H1 (cell line): Measurements from ENCODE around the gene NT5DC3.

Experiments used
- EZH2 ChIP-seq: fragments of 200-600 bp; sonication (generic); IDR thresholded peaks from 2 replicates; pipeline ENCODE4 v1.7.1; 2012; ENCODE audit warnings: low read depth, mild to moderate bottlenecking, moderate library complexity, low read length, inconsistent platforms; ENCODE audit not compliant: severe bottlenecking
- MAFK ChIP-seq: IDR thresholded peaks from 2 replicates; pipeline ENCODE4 v1.6.1; 2012; ENCODE audit warnings: low read depth, mild to moderate bottlenecking, improper control_type of control experiment, low read length
- POLR2A ChIP-seq, 2 experiments: IDR thresholded peaks; 1 replicate in 1 of 2; 2 replicates in 1 of 2; pipeline ENCODE4 v1.6.1; 2011; ENCODE audit warnings: low read depth in 2 of 2, low read length in 2 of 2, mild to moderate bottlenecking in 2 of 2; ENCODE audit errors: control extremely low read depth in 1 of 2
- RBBP5 ChIP-seq: IDR thresholded peaks from 2 replicates; pipeline ENCODE4 v1.7.1; 2012; ENCODE audit warnings: low read depth, mild to moderate bottlenecking, inconsistent platforms, low read length, moderate library complexity, borderline replicate concordance
- RFX5 ChIP-seq: IDR thresholded peaks from 2 replicates; pipeline ENCODE4 v1.6.1; 2011; ENCODE audit warnings: low read depth, low read length, improper control_type of control experiment, borderline replicate concordance
- SIN3A ChIP-seq, 2 experiments: IDR thresholded peaks in 1 of 2; conservative IDR thresholded peaks in 1 of 2; 2 replicates each; pipeline ENCODE4 v1.6.1; 2011 to 2012; ENCODE audit warnings: low read length in 2 of 2, improper control_type of control experiment in 1 of 2, low read depth in 1 of 2, mild to moderate bottlenecking in 1 of 2
- TEAD4 ChIP-seq: IDR thresholded peaks from 2 replicates; pipeline ENCODE4 v1.6.1; 2012; ENCODE audit warnings: low read depth, low read length, inconsistent platforms, mixed read lengths
- ZNF274 ChIP-seq: IDR thresholded peaks from 2 replicates; pipeline ENCODE4 v1.7.0; 2012; ENCODE audit warnings: low read length, borderline replicate concordance; ENCODE audit errors: extremely low read depth
- TF ChIP-seq, protein P1 (sequence below), 3 experiments: IDR thresholded peaks; 1 replicate in 2 of 3; 2 replicates in 1 of 3; pipeline versions ENCODE4 v1.5.1 to v1.6.1; 2011; ENCODE audit warnings: low read length in 3 of 3, mild to moderate bottlenecking in 3 of 3, inconsistent platforms in 2 of 3, low read depth in 1 of 3, moderate library complexity in 1 of 3; ENCODE audit not compliant: insufficient read depth in 1 of 3; ENCODE audit errors: control extremely low read depth in 1 of 3

DNA sequence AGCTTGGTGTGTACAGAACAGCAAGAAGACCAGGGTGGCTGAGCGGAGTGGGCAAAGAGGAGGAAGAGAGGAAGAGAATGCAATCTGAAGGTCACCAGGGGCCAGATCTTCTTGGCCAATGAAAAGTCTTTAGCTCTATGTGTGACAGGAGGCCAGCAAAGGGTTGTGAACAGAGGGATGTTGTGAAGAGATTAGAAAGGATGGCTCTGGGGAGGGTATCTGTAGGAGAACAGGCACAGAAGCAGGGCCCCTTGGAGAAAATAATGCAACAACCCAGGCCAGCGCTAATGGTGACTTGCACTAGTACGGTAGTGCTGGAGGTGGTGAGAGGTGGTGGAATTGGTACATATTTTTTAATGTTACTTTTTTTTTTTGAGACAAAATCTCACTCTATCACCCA is 97.2 kb downstream of the NT5DC3 start:
- TF ChIP-seq POLR2A (IDR thresholded peaks at IDR 0.05; ENCODE audit: control extremely low read depth in 1 of 2, low read depth in 2 of 2, low read length in 2 of 2) (no peak), MAFK (no peak), TEAD4 (no peak), RFX5 (no peak), RBBP5 (no peak), SIN3A (conservative IDR thresholded peaks at IDR 0.05 in 1 of 2, IDR thresholded peaks at IDR 0.05 in 1 of 2; ENCODE audit: low read depth in 1 of 2, low read length in 2 of 2) (no peak), ZNF274 (no peak), EZH2 (no peak)
- TF ChIP-seq, protein P1, sequence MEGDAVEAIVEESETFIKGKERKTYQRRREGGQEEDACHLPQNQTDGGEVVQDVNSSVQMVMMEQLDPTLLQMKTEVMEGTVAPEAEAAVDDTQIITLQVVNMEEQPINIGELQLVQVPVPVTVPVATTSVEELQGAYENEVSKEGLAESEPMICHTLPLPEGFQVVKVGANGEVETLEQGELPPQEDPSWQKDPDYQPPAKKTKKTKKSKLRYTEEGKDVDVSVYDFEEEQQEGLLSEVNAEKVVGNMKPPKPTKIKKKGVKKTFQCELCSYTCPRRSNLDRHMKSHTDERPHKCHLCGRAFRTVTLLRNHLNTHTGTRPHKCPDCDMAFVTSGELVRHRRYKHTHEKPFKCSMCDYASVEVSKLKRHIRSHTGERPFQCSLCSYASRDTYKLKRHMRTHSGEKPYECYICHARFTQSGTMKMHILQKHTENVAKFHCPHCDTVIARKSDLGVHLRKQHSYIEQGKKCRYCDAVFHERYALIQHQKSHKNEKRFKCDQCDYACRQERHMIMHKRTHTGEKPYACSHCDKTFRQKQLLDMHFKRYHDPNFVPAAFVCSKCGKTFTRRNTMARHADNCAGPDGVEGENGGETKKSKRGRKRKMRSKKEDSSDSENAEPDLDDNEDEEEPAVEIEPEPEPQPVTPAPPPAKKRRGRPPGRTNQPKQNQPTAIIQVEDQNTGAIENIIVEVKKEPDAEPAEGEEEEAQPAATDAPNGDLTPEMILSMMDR (IDR thresholded peaks at IDR 0.05; ENCODE audit: control extremely low read depth in 1 of 3, insufficient read depth in 1 of 3, low read depth in 1 of 3, low read length in 3 of 3), result no peak
